Loucy (cell line): ENCODE results near the gene TGFBR3L.

Experiments
- H2AFZ ChIP-seq: fragments of 200-600 bp; sonication (generic); 2 replicates; pipeline ENCODE4 v1.6.0; 2016; ENCODE audit warnings: antibody characterized with exemption, mild to moderate bottlenecking, low read length, moderate library complexity
- H3F3A ChIP-seq: fragments of 200-600 bp; 2 replicates; pipeline ENCODE4 v1.6.0; 2016; ENCODE audit warnings: antibody characterized with exemption, low read depth, mild to moderate bottlenecking
- H3K27me3 ChIP-seq: fragments of 200-600 bp; sonication (generic); 2 replicates; pipeline ENCODE4 v1.6.1; 2014; ENCODE audit warnings: low read length, mild to moderate bottlenecking; ENCODE audit not compliant: insufficient read depth, poor library complexity, severe bottlenecking
- H3K36me3 ChIP-seq: fragments of 200-600 bp; sonication (generic); 2 replicates; pipeline ENCODE4 v1.6.1; 2016; ENCODE audit warnings: low read length; ENCODE audit not compliant: insufficient read depth
- H3K4me1 ChIP-seq: fragments of 200-600 bp; sonication (generic); 2 replicates; pipeline ENCODE4 v1.5.1; 2014; ENCODE audit warnings: low read length, mild to moderate bottlenecking; ENCODE audit not compliant: insufficient read depth, poor library complexity, severe bottlenecking
- H3K4me2 ChIP-seq: fragments of 200-600 bp; sonication (generic); 2 replicates; pipeline ENCODE4 v1.6.0; 2014; ENCODE audit warnings: antibody characterized with exemption, low read length, low read depth, mild to moderate bottlenecking; ENCODE audit not compliant: poor library complexity, severe bottlenecking
- H3K4me3 ChIP-seq: fragments of 200-600 bp; sonication (generic); 2 replicates; pipeline ENCODE4 v1.5.1; 2014; ENCODE audit warnings: low read length, mild to moderate bottlenecking, mixed read lengths; ENCODE audit not compliant: poor library complexity, severe bottlenecking
- H3K79me2 ChIP-seq: fragments of 200-600 bp; sonication (generic); 2 replicates; pipeline ENCODE4 v1.6.1; 2014; ENCODE audit warnings: low read length; ENCODE audit not compliant: insufficient read depth
- H3K9ac ChIP-seq: fragments of 200-600 bp; sonication (generic); 2 replicates; pipeline ENCODE4 v1.6.0; 2014; ENCODE audit warnings: mild to moderate bottlenecking, low read depth, low read length, moderate library complexity; ENCODE audit not compliant: poor library complexity, severe bottlenecking
- H3K9me2 ChIP-seq: fragments of 200-600 bp; sonication (generic); replicated peaks from 2 replicates; pipeline ENCODE4 v1.6.1; 2016; ENCODE audit warnings: low read depth, low read length, mixed read lengths
- H3K9me3 ChIP-seq: fragments of 200-600 bp; sonication (generic); 2 replicates; pipeline ENCODE4 v1.6.1; 2014; ENCODE audit warnings: mild to moderate bottlenecking, antibody characterized with exemption, low read length, low read depth; ENCODE audit not compliant: insufficient read depth
- H4K20me1 ChIP-seq: fragments of 200-600 bp; sonication (generic); 2 replicates; pipeline ENCODE4 v1.6.0; 2014; ENCODE audit warnings: antibody characterized with exemption, low read length, mild to moderate bottlenecking; ENCODE audit not compliant: insufficient read depth, poor library complexity, severe bottlenecking
- EZH2phosphoT487 ChIP-seq: fragments of 200-600 bp; IDR thresholded peaks from 2 replicates; pipeline ENCODE4 v1.6.1; 2018; ENCODE audit warnings: antibody characterized with exemption, mild to moderate bottlenecking, moderate library complexity, borderline replicate concordance
- TF ChIP-seq, protein P1 (sequence below): fragments of 200-600 bp; sonication (generic); conservative IDR thresholded peaks from 2 replicates; pipeline ENCODE4 v1.5.1; 2014; ENCODE audit warnings: mild to moderate bottlenecking, antibody characterized with exemption, low read length

Gene TGFBR3L

DNA sequence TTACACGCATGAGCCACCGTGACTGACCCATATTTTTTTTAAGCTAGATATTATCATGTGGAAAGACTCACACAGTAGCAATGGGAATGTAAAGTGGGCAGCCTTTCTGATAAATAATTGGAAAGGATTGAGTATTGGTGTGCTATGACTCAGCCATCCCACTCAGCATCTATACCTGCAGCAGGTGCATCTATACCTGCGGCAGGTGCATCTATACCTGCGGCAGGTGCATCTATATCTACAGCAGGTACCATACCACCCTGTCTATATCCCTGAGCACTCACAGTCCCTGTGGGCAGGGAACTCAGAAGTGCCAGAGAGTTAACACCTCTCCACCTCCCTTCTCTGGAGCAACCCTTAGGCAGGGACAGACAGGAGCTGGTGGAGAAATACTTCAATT is 31.5 kb upstream of the TGFBR3L start:
- no peak for TF ChIP-seq EZH2phosphoT487
- H4K20me1 ChIP-seq, result no peaks in the 10 kb centered on the region

DNA sequence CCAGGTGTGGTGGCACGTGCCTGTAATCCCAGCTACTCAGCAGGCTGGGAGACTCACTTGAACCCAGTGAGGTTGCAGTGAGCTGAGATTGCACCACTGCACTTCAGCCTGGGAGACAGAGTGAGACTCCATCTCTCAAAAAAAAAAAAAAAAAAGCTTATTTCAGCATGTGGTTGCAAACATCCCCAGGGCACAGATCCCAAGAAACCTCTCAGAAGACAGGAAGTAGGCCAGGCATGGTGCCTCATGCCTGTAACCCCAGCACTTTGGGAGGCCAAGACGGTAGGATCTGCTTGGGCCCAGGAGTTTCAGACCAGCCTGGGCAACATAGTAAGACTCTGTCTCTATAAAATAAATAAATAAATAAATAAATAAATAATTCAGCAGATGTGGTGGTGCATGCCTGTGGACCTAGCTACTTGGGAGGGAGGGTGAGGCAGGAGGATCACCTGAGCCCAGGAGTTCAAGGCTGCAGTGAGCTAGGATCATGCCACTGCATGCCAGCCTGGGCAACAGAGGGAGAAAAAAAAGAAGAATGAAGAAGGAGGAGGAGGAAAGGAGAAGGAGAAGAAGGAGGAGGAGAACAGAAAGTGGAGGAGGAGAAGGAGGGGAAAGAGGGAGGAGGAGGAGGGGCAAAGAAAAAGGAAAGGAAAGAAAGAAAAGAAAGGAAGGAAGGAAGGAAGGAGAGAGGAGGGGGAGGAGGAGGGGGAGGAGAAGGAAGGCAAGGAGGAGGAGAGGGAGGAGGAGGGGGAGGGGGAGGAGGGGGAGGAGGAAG is 30.6 kb upstream of the TGFBR3L start:
- no peaks in the 10 kb centered on the region for H4K20me1 ChIP-seq
- no peaks in the 10 kb centered on the region for H3K4me1 ChIP-seq
- no peaks in the 10 kb centered on the region for H3K27me3 ChIP-seq
- no peaks in the 10 kb centered on the region for H3K9me3 ChIP-seq
- TF ChIP-seq, protein P1, sequence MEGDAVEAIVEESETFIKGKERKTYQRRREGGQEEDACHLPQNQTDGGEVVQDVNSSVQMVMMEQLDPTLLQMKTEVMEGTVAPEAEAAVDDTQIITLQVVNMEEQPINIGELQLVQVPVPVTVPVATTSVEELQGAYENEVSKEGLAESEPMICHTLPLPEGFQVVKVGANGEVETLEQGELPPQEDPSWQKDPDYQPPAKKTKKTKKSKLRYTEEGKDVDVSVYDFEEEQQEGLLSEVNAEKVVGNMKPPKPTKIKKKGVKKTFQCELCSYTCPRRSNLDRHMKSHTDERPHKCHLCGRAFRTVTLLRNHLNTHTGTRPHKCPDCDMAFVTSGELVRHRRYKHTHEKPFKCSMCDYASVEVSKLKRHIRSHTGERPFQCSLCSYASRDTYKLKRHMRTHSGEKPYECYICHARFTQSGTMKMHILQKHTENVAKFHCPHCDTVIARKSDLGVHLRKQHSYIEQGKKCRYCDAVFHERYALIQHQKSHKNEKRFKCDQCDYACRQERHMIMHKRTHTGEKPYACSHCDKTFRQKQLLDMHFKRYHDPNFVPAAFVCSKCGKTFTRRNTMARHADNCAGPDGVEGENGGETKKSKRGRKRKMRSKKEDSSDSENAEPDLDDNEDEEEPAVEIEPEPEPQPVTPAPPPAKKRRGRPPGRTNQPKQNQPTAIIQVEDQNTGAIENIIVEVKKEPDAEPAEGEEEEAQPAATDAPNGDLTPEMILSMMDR, result no peak
- no peak for TF ChIP-seq EZH2phosphoT487
- H3K4me2 ChIP-seq, result no peak overlapping the region
- no peaks in the 10 kb centered on the region for H3K36me3 ChIP-seq
- H3F3A ChIP-seq, result no peaks in the 10 kb centered on the region
- no peak overlapping the region for H2AFZ ChIP-seq
- no peaks in the 10 kb centered on the region for H3K79me2 ChIP-seq
- H3K9me2 ChIP-seq, result no peaks in the 10 kb centered on the region
- H3K4me3 ChIP-seq, result no peak overlapping the region
- H3K9ac ChIP-seq, result no peak overlapping the region

More for the DNA sequence above, 31.5 kb upstream of the TGFBR3L start:
- no peak overlapping the region for H3K4me3 ChIP-seq
- no peaks in the 10 kb centered on the region for H3K36me3 ChIP-seq
- no peak overlapping the region for H2AFZ ChIP-seq
- no peaks in the 10 kb centered on the region for H3K9me2 ChIP-seq
- no peak overlapping the region for H3K4me2 ChIP-seq
- H3K79me2 ChIP-seq, result no peaks in the 10 kb centered on the region
- H3F3A ChIP-seq, result no peaks in the 10 kb centered on the region
- H3K27me3 ChIP-seq, result no peaks in the 10 kb centered on the region
- no peak overlapping the region for H3K9ac ChIP-seq
- no peaks in the 10 kb centered on the region for H3K9me3 ChIP-seq
- H3K4me1 ChIP-seq, result no peaks in the 10 kb centered on the region

DNA sequence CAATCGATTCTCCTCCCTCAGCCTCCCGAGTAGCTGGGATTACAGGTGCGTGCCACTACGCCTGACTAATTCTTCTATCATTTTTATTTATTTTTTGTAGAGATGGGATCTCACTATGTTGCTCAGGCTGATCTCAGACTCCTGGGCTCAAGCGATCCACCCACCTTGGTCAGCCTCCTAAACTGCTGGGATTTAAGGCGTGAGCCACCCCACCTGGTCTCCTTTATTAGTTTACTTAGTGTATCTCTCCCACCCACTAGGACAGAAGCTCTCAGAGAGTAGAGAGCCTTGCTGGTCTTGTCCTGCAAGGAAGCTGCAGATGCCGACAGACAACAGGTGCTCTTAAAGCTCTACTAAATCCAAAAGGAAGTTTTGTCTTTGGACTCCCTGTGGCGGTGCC is 28.8 kb upstream of the TGFBR3L start:
- H3K36me3 ChIP-seq, result no peaks in the 10 kb centered on the region
- no peak overlapping the region for H3K4me2 ChIP-seq
- no peak overlapping the region for H2AFZ ChIP-seq
- H3K9me3 ChIP-seq, result no peaks in the 10 kb centered on the region
- no peaks in the 10 kb centered on the region for H3K9me2 ChIP-seq
- no peak overlapping the region for H3K9ac ChIP-seq
- no peaks in the 10 kb centered on the region for H4K20me1 ChIP-seq
- H3K79me2 ChIP-seq, result no peaks in the 10 kb centered on the region
- no peaks in the 10 kb centered on the region for H3F3A ChIP-seq
- TF ChIP-seq, protein P1, result no peak
- no peak for TF ChIP-seq EZH2phosphoT487
- H3K4me3 ChIP-seq, result no peak overlapping the region
- H3K4me1 ChIP-seq, result no peaks in the 10 kb centered on the region
- no peaks in the 10 kb centered on the region for H3K27me3 ChIP-seq
